AG04450 (cell line): ENCODE results near the gene KRTAP20-4. TPM values are rescaled to one million over a fixed set of nuclear protein-coding genes. Genes with fewer than 3 reads are reported as not detected.

ENCODE experiments used
- CTCF ChIA-PET: fragments of 300-600, 350-600 bp; formaldehyde crosslinking; extraction: SDS; loops from one replicate; lab custom pipeline; 2022; ENCODE audit warnings: antibody characterized with exemption, inconsistent platforms; lab: Charles Lee
- POLR2A ChIA-PET: fragments of 350-600 bp; formaldehyde crosslinking; extraction: SDS; loops from one replicate; lab custom pipeline; 2021; ENCODE audit warnings: antibody characterized with exemption, inconsistent platforms; lab: Yijun Ruan, JAX
- DNase-seq: peaks from one replicate; pipeline ENCODE4 v3.0.0-alpha.2; 2011; ENCODE audit warnings: low read depth, low spot score
- H3K27ac ChIP-seq: one replicate; pipeline ENCODE4 v1.5.1; 2012; ENCODE audit warnings: low read depth, low read length, control low read depth
- H3K27me3 ChIP-seq: one replicate; pipeline ENCODE4 v1.6.0; 2012; ENCODE audit warnings: low read length; ENCODE audit not compliant: control insufficient read depth, insufficient read depth
- H3K4me3 ChIP-seq: 2 replicates; pipeline ENCODE4 v1.5.1; 2011; ENCODE audit warnings: mild to moderate bottlenecking, low read depth, low read length, control low read depth
- H3K9me3 ChIP-seq: 2 replicates; pipeline ENCODE4 v1.5.1; 2012; ENCODE audit warnings: low read length; ENCODE audit not compliant: control insufficient read depth, insufficient read depth
- CTCF ChIP-seq: IDR thresholded peaks from 2 replicates; pipeline ENCODE4 v1.5.1; 2011; ENCODE audit warnings: low read depth, low read length, control low read depth, inconsistent platforms
- polyA plus RNA-seq: library from polyadenylated mRNA; depleted of rRNA; stranded (reverse); fragments of >200 nt; gene quantifications from 2 replicates; pipeline ENCODE4 v1.2.3, GENCODE V29; 2011

KRTAP20-4 gene
- polyA plus RNA-seq, 1 experiment = not detected

- Histone ChIP-seq H3K27me3 (no peaks in the 10 kb centered on the region), H3K4me3 (no peak within 1 kb of the TSS), H3K9me3 (peaks cover 8% of the 10 kb centered on the region), H3K27ac (no peak within 1 kb of the TSS)
- no peak for DNase-seq
- POLR2A ChIA-PET = no interaction called here
- CTCF ChIA-PET = no interaction called here
- no peak for TF ChIP-seq CTCF
Measured at GRCh38 chr21:30590297-30590696, 30.1 kb upstream of the KRTAP20-4 start, which contains the start of gene KRTAP22-2. Gene KRTAP22-2 (minus strand): TSS chr21:30590397.

GRCh38 chr21:30592140-30592539, 28.3 kb upstream of the KRTAP20-4 start, which contains the start of gene KRTAP6-3:
Gene KRTAP6-3 (plus strand): TSS chr21:30592440. CDS start chr21:30592446, 6 bp downstream.
- H3K9me3 ChIP-seq = peaks cover 8% of the 10 kb centered on the region
- POLR2A ChIA-PET = no interaction called here
- no peaks in the 10 kb centered on the region for H3K27me3 ChIP-seq
- CTCF ChIA-PET = no interaction called here
- no peak for DNase-seq
- no peak within 1 kb of the TSS for H3K4me3 ChIP-seq
- TF ChIP-seq CTCF = no peak
- H3K27ac ChIP-seq = no peak within 1 kb of the TSS

GRCh38 chr21:30598802-30599201, 21.6 kb upstream of the KRTAP20-4 start, which contains the start of gene KRTAP6-2:
Gene KRTAP6-2 (minus strand): TSS chr21:30598902. CDS start chr21:30598874, 28 bp downstream.
- H3K27ac ChIP-seq = no peak within 1 kb of the TSS
- no peak within 1 kb of the TSS for H3K4me3 ChIP-seq
- H3K27me3 ChIP-seq = no peaks in the 10 kb centered on the region
- peaks cover 6% of the 10 kb centered on the region; the same call in 1 of the 2 replicates for H3K9me3 ChIP-seq
- TF ChIP-seq CTCF = no peak
- POLR2A ChIA-PET = no interaction called here
- CTCF ChIA-PET = no interaction called here
- DNase-seq = no peak

- H3K27ac ChIP-seq = no peak within 1 kb of the TSS
- H3K4me3 ChIP-seq = no peak within 1 kb of the TSS
- no peak for TF ChIP-seq CTCF
- H3K27me3 ChIP-seq = no peaks in the 10 kb centered on the region
- no peak for DNase-seq
- ChIA-PET POLR2A (no interaction called here), CTCF (no interaction called here)
- H3K9me3 ChIP-seq = peaks cover 17% of the 10 kb centered on the region
Measured at GRCh38 chr21:30600787-30601186, 19.6 kb upstream of the KRTAP20-4 start, which contains the start of gene KRTAP22-1. Gene KRTAP22-1 (plus strand): TSS chr21:30601087.

GRCh38 chr21:30605968-30606367, 14.5 kb upstream of the KRTAP20-4 start:
- TF ChIP-seq CTCF = no peak
- Histone ChIP-seq H3K9me3 (peaks cover 21% of the 10 kb centered on the region), H3K27me3 (no peaks in the 10 kb centered on the region), H3K27ac (no peak overlapping the region), H3K4me3 (no peak overlapping the region)
- DNase-seq = no peak
- POLR2A ChIA-PET = no interaction called here
- CTCF ChIA-PET = no interaction called here
